GM19463 (cell line): ENCODE measurements around the gene CRISP1.
"Not testable (repeated sequence)": the region's sequence is repeated elsewhere in the genome, so short reads cannot be mapped to it uniquely, and the experiment has no call there.

Experiments
- ATAC-seq: cut with Tn5 transposase; IDR thresholded peaks from one replicate; pipeline ENCODE4 v1.9.1; 2021; ENCODE audit warnings: mild to moderate bottlenecking, moderate library complexity; ENCODE audit not compliant: unreplicated experiment

The CRISP1 gene

GRCh38 chr6:49841424-49841823 is 24.9 kb downstream of the CRISP1 start:
- no peak for ATAC-seq

GRCh38 chr6:49839957-49840356 is 26.4 kb downstream of the CRISP1 start:
- no peak for ATAC-seq

GRCh38 chr6:49839162-49839561 is 27.2 kb downstream of the CRISP1 start:
- ATAC-seq, result no peak

- no peak for ATAC-seq
Measured at GRCh38 chr6:49835140-49835539, 31.2 kb downstream of the CRISP1 start.

GRCh38 chr6:49833386-49833785 is 32.9 kb downstream of the CRISP1 start:
- no peak for ATAC-seq

- ATAC-seq, result peak; percentile 94
Measured at GRCh38 chr6:49826743-49827406, 39.5 kb downstream of the CRISP1 start.

GRCh38 chr6:49815166-49815565 is 51.2 kb downstream of the CRISP1 start:
- no peak for ATAC-seq

GRCh38 chr6:49813248-49813647 is 53.1 kb downstream of the CRISP1 start:
- no peak for ATAC-seq

- ATAC-seq, result no peak
Measured at GRCh38 chr6:49806145-49806544, 60.2 kb downstream of the CRISP1 start.

GRCh38 chr6:49805246-49805645 is 61.1 kb downstream of the CRISP1 start:
- no peak for ATAC-seq

GRCh38 chr6:49801525-49801924 is 64.8 kb downstream of the CRISP1 start:
- no peak for ATAC-seq

GRCh38 chr6:49799090-49799489 is 67.2 kb downstream of the CRISP1 start:
- ATAC-seq, result no peak

- not testable (repeated sequence) for ATAC-seq
Measured at GRCh38 chr6:49796842-49797455, 69.4 kb downstream of the CRISP1 start.

GRCh38 chr6:49790341-49790740 is 76.0 kb downstream of the CRISP1 start:
- no peak for ATAC-seq

- ATAC-seq, result no peak
Measured at GRCh38 chr6:49787176-49787575, 79.2 kb downstream of the CRISP1 start, which contains the start of gene PGK2. Gene PGK2, minus strand, starts transcription at chr6:49787285. Its CDS starts 98 bp downstream, at chr6:49787187.

- ATAC-seq, result no peak
Measured at GRCh38 chr6:49784272-49784671, 82.1 kb downstream of the CRISP1 start.
